HFFc6 (cell line): ENCODE data around the gene SHMT2. TPM values are rescaled to one million over a fixed set of nuclear protein-coding genes. Genes with fewer than 3 reads are reported as not detected.

Source experiments
- DNase-seq: peaks from one replicate; pipeline ENCODE4 v3.0.0-alpha.2; 2018
- H3K27ac Mint-ChIP-seq: 2 replicates; pipeline ENCODE4 v1.8.0; 2020; ENCODE audit warnings: mild to moderate bottlenecking, mixed read lengths
- H3K27me3 Mint-ChIP-seq: 2 replicates; pipeline ENCODE4 v1.8.0; 2021; ENCODE audit warnings: mild to moderate bottlenecking, moderate library complexity, mixed read lengths; ENCODE audit not compliant: insufficient read depth
- H3K36me3 Mint-ChIP-seq: 2 replicates; pipeline ENCODE4 v1.8.0; 2021; ENCODE audit warnings: low read depth, mixed read lengths
- H3K4me1 Mint-ChIP-seq: 2 replicates; pipeline ENCODE4 v1.8.0; 2020; ENCODE audit warnings: low read depth, mixed read lengths
- H3K4me3 Mint-ChIP-seq: 2 replicates; pipeline ENCODE4 v1.8.0; 2020; ENCODE audit warnings: mild to moderate bottlenecking, moderate library complexity, mixed read lengths
- H3K9me3 Mint-ChIP-seq: 2 replicates; pipeline ENCODE4 v1.8.0; 2020; ENCODE audit warnings: mild to moderate bottlenecking, mixed read lengths
- total RNA-seq, 6 experiments: library from RNA; stranded (reverse); fragmentation: NEBNext Ultra II Directional; extraction: Animal tissue kit (Norgen Biotek cat#: 25700); gene quantifications; 2 replicates in 1 of 6; 3 replicates in 5 of 6; pipeline ENCODE4 v1.2.3, GENCODE V29; 2021
- TF ChIP-seq, protein P1 (sequence below): fragments of 200-600 bp; sonication (generic); IDR thresholded peaks from 2 replicates; pipeline ENCODE4 v1.5.0; 2021; ENCODE audit warnings: antibody characterized with exemption, mild to moderate bottlenecking

Gene SHMT2
- total RNA-seq, 6 experiments from 2014 or later: 112 to 127 (median 126) TPM

GRCh38 chr12:57207731-57208630 is 21.5 kb upstream of the SHMT2 start:
- Mint-ChIP-seq H3K9me3 (no peaks in the 10 kb centered on the region; the same call in 1 of the 2 replicates), H3K27ac (no peak overlapping the region; the same call in 1 of the 2 replicates), H3K4me1 (no peaks in the 10 kb centered on the region), H3K27me3 (peaks cover 13% of the 10 kb centered on the region), H3K36me3 (peaks cover 13% of the 10 kb centered on the region; the same call in 1 of the 2 replicates), H3K4me3 (no peak overlapping the region)
- TF ChIP-seq, protein P1, sequence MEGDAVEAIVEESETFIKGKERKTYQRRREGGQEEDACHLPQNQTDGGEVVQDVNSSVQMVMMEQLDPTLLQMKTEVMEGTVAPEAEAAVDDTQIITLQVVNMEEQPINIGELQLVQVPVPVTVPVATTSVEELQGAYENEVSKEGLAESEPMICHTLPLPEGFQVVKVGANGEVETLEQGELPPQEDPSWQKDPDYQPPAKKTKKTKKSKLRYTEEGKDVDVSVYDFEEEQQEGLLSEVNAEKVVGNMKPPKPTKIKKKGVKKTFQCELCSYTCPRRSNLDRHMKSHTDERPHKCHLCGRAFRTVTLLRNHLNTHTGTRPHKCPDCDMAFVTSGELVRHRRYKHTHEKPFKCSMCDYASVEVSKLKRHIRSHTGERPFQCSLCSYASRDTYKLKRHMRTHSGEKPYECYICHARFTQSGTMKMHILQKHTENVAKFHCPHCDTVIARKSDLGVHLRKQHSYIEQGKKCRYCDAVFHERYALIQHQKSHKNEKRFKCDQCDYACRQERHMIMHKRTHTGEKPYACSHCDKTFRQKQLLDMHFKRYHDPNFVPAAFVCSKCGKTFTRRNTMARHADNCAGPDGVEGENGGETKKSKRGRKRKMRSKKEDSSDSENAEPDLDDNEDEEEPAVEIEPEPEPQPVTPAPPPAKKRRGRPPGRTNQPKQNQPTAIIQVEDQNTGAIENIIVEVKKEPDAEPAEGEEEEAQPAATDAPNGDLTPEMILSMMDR: no peak
- no peak for DNase-seq

DNA sequence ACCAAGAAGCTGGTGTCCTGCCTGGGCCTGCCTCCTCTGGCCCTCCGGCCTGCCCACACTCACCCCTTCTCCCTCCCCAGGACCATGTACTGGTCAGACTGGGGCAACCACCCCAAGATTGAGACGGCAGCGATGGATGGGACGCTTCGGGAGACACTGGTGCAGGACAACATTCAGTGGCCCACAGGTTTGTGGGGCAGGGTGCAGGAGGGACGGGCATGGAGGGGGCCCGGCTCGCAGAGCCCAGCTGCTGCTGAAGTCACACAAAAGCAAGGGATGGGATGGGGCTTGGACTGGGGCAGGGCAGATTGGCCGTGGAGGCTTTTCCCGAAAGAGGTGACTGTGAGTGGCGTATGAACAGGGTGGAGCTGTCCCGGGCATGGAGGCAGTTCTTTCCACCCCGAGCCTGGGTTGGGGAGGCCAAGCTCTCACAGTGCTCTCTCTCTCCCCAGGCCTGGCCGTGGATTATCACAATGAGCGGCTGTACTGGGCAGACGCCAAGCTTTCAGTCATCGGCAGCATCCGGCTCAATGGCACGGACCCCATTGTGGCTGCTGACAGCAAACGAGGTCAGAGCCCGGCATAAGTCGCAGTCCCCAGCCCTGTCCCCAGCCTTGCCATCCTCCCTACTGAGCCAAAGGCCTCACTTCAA is 20.8 kb upstream of the SHMT2 start:
- peaks cover 13% of the 10 kb centered on the region for H3K27me3 Mint-ChIP-seq
- H3K36me3 Mint-ChIP-seq: peaks cover 19% of the 10 kb centered on the region; the same call in 1 of the 2 replicates
- peaks cover 6% of the 10 kb centered on the region for H3K4me1 Mint-ChIP-seq
- DNase-seq: no peak
- TF ChIP-seq, protein P1: no peak
- no peak overlapping the region; the same call in 1 of the 2 replicates for H3K27ac Mint-ChIP-seq
- H3K9me3 Mint-ChIP-seq: no peaks in the 10 kb centered on the region; the same call in 1 of the 2 replicates
- H3K4me3 Mint-ChIP-seq: no peak overlapping the region

GRCh38 chr12:57209916-57210315 is 19.6 kb upstream of the SHMT2 start:
- TF ChIP-seq, protein P1: no peak
- Mint-ChIP-seq H3K27me3 (peaks cover 22% of the 10 kb centered on the region), H3K27ac (peak overlapping the region; percentile 25; the same call in 1 of the 2 replicates), H3K4me3 (0 out of 2 replicates have a peak overlapping the region, but pooled peaks have one; percentile 11), H3K9me3 (no peaks in the 10 kb centered on the region; the same call in 1 of the 2 replicates), H3K36me3 (peaks cover 23% of the 10 kb centered on the region; the same call in 1 of the 2 replicates), H3K4me1 (peaks cover 15% of the 10 kb centered on the region)
- no peak for DNase-seq

- Mint-ChIP-seq H3K4me1 (peaks cover 18% of the 10 kb centered on the region), H3K36me3 (peaks cover 23% of the 10 kb centered on the region; the same call in 1 of the 2 replicates), H3K9me3 (no peaks in the 10 kb centered on the region; the same call in 1 of the 2 replicates), H3K27ac (no peak overlapping the region), H3K27me3 (peaks cover 26% of the 10 kb centered on the region), H3K4me3 (no peak overlapping the region)
- TF ChIP-seq, protein P1: no peak
- no peak for DNase-seq
Observed at GRCh38 chr12:57210461-57210860, 19.1 kb upstream of the SHMT2 start.

DNA sequence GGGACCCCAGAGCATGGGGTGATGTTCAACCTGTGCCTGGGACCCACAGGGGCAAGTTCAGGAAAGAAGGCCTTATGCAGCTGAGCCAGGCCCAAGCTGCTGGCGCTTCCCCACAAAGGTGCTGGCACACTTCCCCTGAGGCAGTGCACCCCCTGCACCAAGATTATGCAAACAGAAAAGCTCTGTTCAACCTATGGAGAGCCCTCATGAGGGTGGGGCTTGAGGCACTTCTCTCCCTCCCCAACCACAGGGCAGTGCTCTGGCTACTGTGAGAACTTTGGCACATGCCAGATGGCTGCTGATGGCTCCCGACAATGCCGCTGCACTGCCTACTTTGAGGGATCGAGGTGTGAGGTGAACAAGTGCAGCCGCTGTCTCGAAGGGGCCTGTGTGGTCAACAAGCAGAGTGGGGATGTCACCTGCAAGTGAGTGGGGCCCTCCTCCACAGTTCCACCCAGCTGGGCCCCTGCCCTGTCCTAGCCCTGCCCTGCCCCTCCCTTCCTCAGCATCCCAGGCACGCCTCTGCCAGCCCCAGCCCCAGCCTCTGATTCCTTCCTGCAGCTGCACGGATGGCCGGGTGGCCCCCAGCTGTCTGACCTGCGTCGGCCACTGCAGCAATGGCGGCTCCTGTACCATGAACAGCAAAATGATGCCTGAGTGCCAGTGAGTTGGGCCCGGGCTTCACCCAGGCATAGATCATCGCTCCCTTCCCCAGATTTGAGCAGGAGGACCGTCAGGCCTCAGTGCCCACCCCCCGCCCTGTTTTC is 18.4 kb upstream of the SHMT2 start:
- Mint-ChIP-seq H3K4me1 (peaks cover 24% of the 10 kb centered on the region), H3K4me3 (no peak overlapping the region), H3K27ac (peak overlapping the region; percentile 31), H3K9me3 (no peaks in the 10 kb centered on the region; the same call in 1 of the 2 replicates), H3K27me3 (peaks cover 32% of the 10 kb centered on the region), H3K36me3 (peaks cover 18% of the 10 kb centered on the region; the same call in 1 of the 2 replicates)
- TF ChIP-seq, protein P1: no peak
- no peak for DNase-seq
